Gastroesophageal sphincter (tissue), 3 donors: ENCODE measurements around the gene LAMC1.

Experiments
- POLR2AphosphoS5 ChIP-seq: sonication (generic); formaldehyde crosslinking; IDR thresholded peaks from one replicate; pipeline ENCODE4 v1.6.1; 2017; ENCODE audit warnings: antibody characterized with exemption
- TF ChIP-seq, protein P1 (sequence below), 4 experiments: fragments of 200-600 bp in 2 of 4; fragments of 450-650 bp in 2 of 4; sonication (generic) in 1 of 4; IDR thresholded peaks; one replicate each; pipeline ENCODE4 v1.5.1; 2017 to 2019; ENCODE audit warnings: antibody characterized with exemption in 4 of 4, mild to moderate bottlenecking in 2 of 4, moderate library complexity in 2 of 4

- TF ChIP-seq, protein P1, sequence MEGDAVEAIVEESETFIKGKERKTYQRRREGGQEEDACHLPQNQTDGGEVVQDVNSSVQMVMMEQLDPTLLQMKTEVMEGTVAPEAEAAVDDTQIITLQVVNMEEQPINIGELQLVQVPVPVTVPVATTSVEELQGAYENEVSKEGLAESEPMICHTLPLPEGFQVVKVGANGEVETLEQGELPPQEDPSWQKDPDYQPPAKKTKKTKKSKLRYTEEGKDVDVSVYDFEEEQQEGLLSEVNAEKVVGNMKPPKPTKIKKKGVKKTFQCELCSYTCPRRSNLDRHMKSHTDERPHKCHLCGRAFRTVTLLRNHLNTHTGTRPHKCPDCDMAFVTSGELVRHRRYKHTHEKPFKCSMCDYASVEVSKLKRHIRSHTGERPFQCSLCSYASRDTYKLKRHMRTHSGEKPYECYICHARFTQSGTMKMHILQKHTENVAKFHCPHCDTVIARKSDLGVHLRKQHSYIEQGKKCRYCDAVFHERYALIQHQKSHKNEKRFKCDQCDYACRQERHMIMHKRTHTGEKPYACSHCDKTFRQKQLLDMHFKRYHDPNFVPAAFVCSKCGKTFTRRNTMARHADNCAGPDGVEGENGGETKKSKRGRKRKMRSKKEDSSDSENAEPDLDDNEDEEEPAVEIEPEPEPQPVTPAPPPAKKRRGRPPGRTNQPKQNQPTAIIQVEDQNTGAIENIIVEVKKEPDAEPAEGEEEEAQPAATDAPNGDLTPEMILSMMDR (IDR thresholded peaks at IDR 0.05): no peak
- peak; percentile 80 for TF ChIP-seq POLR2AphosphoS5
Observed at GRCh38 chr1:183129921-183130690, 106.9 kb downstream of the LAMC1 start.
